ENCODE measurements around the gene TMEM186. TPM values are rescaled to one million over a fixed set of nuclear protein-coding genes. Genes with fewer than 3 reads are reported as not detected.
A peak's percentile ranks its signal among the peaks of the same experiment; 100 is the strongest.
"Not testable (repeated sequence)": the region's sequence is repeated elsewhere in the genome, so short reads cannot be mapped to it uniquely, and the experiment has no call there.

The TMEM186 gene
- total RNA-seq, 5 donors from 2014 or later (not counting 1 experiment from before 2014, with no cell fraction given): 4.1 to 14.5 (median 12.7) TPM

GRCh38 chr16:8795818-8796217 is 1.6 kb downstream of the TMEM186 start:
- peak overlapping the region in 2 of 3 donors; percentile 6 to 95 for H3K4me3 Mint-ChIP-seq
- no peaks in the 10 kb centered on the region for H3K9me3 Mint-ChIP-seq
- peaks cover 41 to 49% (median 42%) of the 10 kb centered on the region in 3 donors for H3K4me1 Mint-ChIP-seq
- no peaks in the 10 kb centered on the region for H3K27me3 Mint-ChIP-seq
- CTCF ChIA-PET: interaction anchor here in 1 of 2 donors (0.6 kb wide), 1 partner anchor 84 kb away, joined by 5 read pairs; no protein-coding TSS in a partner anchor
- H3K27ac ChIP-seq (ENCODE audit: low read length): no peak overlapping the region
- 95% methylated on average over 9 of the region's 10 CpGs for WGBS (ENCODE audit: insufficient coverage)
- H3K4me1 ChIP-seq (ENCODE audit: control insufficient read depth in 1 of 2, extremely low read depth in 1 of 2, insufficient read depth in 2 of 2, low read length in 2 of 2): peaks cover 22 to 39% of the 10 kb centered on the region in 2 experiments
- ATAC-seq (replicated peaks in 1 of 4) (no peak), DNase-seq (no peak)
- POLR2A ChIA-PET: no interaction called here
- no peaks in the 10 kb centered on the region for H3K36me3 Mint-ChIP-seq
- H3K36me3 ChIP-seq (ENCODE audit: control insufficient read depth in 2 of 2, extremely low read depth in 1 of 2, insufficient read depth in 1 of 2, low read length in 1 of 2): peaks cover 0 to 3% of the 10 kb centered on the region in 2 donors
- no peaks in the 10 kb centered on the region for H3K9me3 ChIP-seq
- no peaks in the 10 kb centered on the region for H3K27me3 ChIP-seq (replicated peaks in 1 of 2; ENCODE audit: control insufficient read depth in 2 of 2, extremely low read depth in 1 of 2, insufficient read depth in 2 of 2, low read length in 1 of 2)
- no peak overlapping the region for H3K27ac Mint-ChIP-seq
- H3K4me3 ChIP-seq (ENCODE audit: control insufficient read depth in 1 of 2, extremely low read depth in 1 of 2, low read length in 1 of 2): no peak overlapping the region

GRCh38 chr16:8795091-8795490 is 2.3 kb downstream of the TMEM186 start:
- no peak overlapping the region for H3K4me3 Mint-ChIP-seq

DNA sequence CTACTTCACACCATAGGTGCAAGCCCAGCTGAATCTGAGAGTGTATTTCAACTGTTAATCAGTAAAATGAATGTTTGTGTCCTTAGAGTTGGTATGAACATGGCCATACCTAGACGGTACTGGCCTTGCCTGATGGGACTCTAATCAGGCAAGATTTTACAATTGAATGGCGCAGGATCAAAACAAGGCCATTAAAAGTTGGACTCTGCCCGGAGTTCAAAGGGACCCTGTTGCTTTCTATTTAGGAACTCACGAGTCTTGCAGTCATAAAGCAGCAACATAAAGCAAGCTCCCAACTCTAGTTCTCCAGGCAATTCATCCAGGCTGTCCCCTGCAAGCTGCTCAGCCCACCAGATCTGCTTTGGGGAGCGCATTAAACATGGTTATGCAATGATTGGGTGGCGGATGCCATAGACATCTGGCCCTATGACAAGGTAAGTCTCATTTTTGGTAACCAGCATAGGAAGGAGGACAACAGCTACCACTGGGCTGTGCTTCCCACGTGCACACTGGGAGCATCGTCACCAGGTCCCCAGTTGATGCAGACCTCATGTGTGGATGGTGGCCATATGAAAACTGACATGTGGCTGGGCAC is 8.8 kb downstream of the TMEM186 start:
- no peaks in the 10 kb centered on the region for H3K27me3 ChIP-seq (replicated peaks in 1 of 2; ENCODE audit: control insufficient read depth in 2 of 2, extremely low read depth in 1 of 2, insufficient read depth in 2 of 2, low read length in 1 of 2)
- no peak overlapping the region for H3K4me3 ChIP-seq (ENCODE audit: control insufficient read depth in 1 of 2, extremely low read depth in 1 of 2, low read length in 1 of 2)
- CTCF ChIA-PET: no interaction called here
- no peaks in the 10 kb centered on the region for H3K4me1 ChIP-seq (ENCODE audit: control insufficient read depth in 1 of 2, extremely low read depth in 1 of 2, insufficient read depth in 2 of 2, low read length in 2 of 2)
- H3K27me3 Mint-ChIP-seq: no peaks in the 10 kb centered on the region
- peaks cover 0 to 3% (median 2%) of the 10 kb centered on the region in 3 donors for H3K4me1 Mint-ChIP-seq
- no peak overlapping the region for H3K4me3 Mint-ChIP-seq
- no peak overlapping the region for H3K27ac ChIP-seq (ENCODE audit: low read length)
- no peaks in the 10 kb centered on the region for H3K9me3 ChIP-seq
- 90% methylated on average over 8 of the region's 8 CpGs for WGBS (ENCODE audit: insufficient coverage)
- no peaks in the 10 kb centered on the region for H3K9me3 Mint-ChIP-seq
- ATAC-seq (replicated peaks in 1 of 4) (no peak), DNase-seq (no peak)
- no peaks in the 10 kb centered on the region for H3K36me3 ChIP-seq (ENCODE audit: control insufficient read depth in 2 of 2, extremely low read depth in 1 of 2, insufficient read depth in 1 of 2, low read length in 1 of 2)
- H3K36me3 Mint-ChIP-seq: no peaks in the 10 kb centered on the region
- POLR2A ChIA-PET: no interaction called here
- H3K27ac Mint-ChIP-seq: no peak overlapping the region

More at GRCh38 chr16:8795091-8795490, 2.3 kb downstream of the TMEM186 start:
- H3K4me1 ChIP-seq (ENCODE audit: control insufficient read depth in 1 of 2, extremely low read depth in 1 of 2, insufficient read depth in 2 of 2, low read length in 2 of 2): peaks cover 22 to 38% of the 10 kb centered on the region in 2 experiments
- 87% methylated on average over 8 of the region's 8 CpGs for WGBS (ENCODE audit: insufficient coverage)
- DNase-seq (no peak), ATAC-seq (replicated peaks in 1 of 4) (no peak)
- Mint-ChIP-seq H3K27me3 (no peaks in the 10 kb centered on the region), H3K27ac (no peak overlapping the region), H3K36me3 (no peaks in the 10 kb centered on the region), H3K4me1 (peaks cover 41 to 49% (median 42%) of the 10 kb centered on the region in 3 donors), H3K9me3 (no peaks in the 10 kb centered on the region)
- H3K9me3 ChIP-seq: no peaks in the 10 kb centered on the region
- H3K27ac ChIP-seq (ENCODE audit: low read length): no peak overlapping the region
- CTCF ChIA-PET: no interaction called here
- no peaks in the 10 kb centered on the region for H3K27me3 ChIP-seq (replicated peaks in 1 of 2; ENCODE audit: control insufficient read depth in 2 of 2, extremely low read depth in 1 of 2, insufficient read depth in 2 of 2, low read length in 1 of 2)
- POLR2A ChIA-PET: no interaction called here
- no peak overlapping the region for H3K4me3 ChIP-seq (ENCODE audit: control insufficient read depth in 1 of 2, extremely low read depth in 1 of 2, low read length in 1 of 2)
- H3K36me3 ChIP-seq (ENCODE audit: control insufficient read depth in 2 of 2, extremely low read depth in 1 of 2, insufficient read depth in 1 of 2, low read length in 1 of 2): peaks cover 0 to 2% of the 10 kb centered on the region in 2 donors

GRCh38 chr16:8786316-8786715 is 11.1 kb downstream of the TMEM186 start:
- H3K9me3 ChIP-seq; H3K27ac Mint-ChIP-seq; DNase-seq; H3K4me3 ChIP-seq (ENCODE audit: control insufficient read depth in 1 of 2, extremely low read depth in 1 of 2, low read length in 1 of 2); H3K36me3 ChIP-seq (ENCODE audit: control insufficient read depth in 2 of 2, extremely low read depth in 1 of 2, insufficient read depth in 1 of 2, low read length in 1 of 2); H3K27me3 Mint-ChIP-seq; CTCF ChIA-PET; POLR2A ChIA-PET; H3K27me3 ChIP-seq (replicated peaks in 1 of 2; ENCODE audit: control insufficient read depth in 2 of 2, extremely low read depth in 1 of 2, insufficient read depth in 2 of 2, low read length in 1 of 2); H3K4me1 ChIP-seq (ENCODE audit: control insufficient read depth in 1 of 2, extremely low read depth in 1 of 2, insufficient read depth in 2 of 2, low read length in 2 of 2); H3K9me3 Mint-ChIP-seq; H3K27ac ChIP-seq (ENCODE audit: low read length); H3K4me1 Mint-ChIP-seq; ATAC-seq (replicated peaks in 1 of 4); H3K4me3 Mint-ChIP-seq: not testable (repeated sequence)
- WGBS (ENCODE audit: insufficient coverage): 87% methylated on average over 9 of the region's 11 CpGs
- H3K36me3 Mint-ChIP-seq: peaks cover 11% of the 10 kb centered on the region

GRCh38 chr16:8785408-8785807 is 12.0 kb downstream of the TMEM186 start:
- Histone ChIP-seq H3K4me1 (ENCODE audit: control insufficient read depth in 1 of 2, extremely low read depth in 1 of 2, insufficient read depth in 2 of 2, low read length in 2 of 2) (no peaks in the 10 kb centered on the region), H3K27ac (ENCODE audit: low read length) (no peak overlapping the region), H3K36me3 (ENCODE audit: control insufficient read depth in 2 of 2, extremely low read depth in 1 of 2, insufficient read depth in 1 of 2, low read length in 1 of 2) (no peaks in the 10 kb centered on the region), H3K27me3 (replicated peaks in 1 of 2; ENCODE audit: control insufficient read depth in 2 of 2, extremely low read depth in 1 of 2, insufficient read depth in 2 of 2, low read length in 1 of 2) (no peaks in the 10 kb centered on the region), H3K4me3 (ENCODE audit: control insufficient read depth in 1 of 2, extremely low read depth in 1 of 2, low read length in 1 of 2) (no peak overlapping the region), H3K9me3 (no peaks in the 10 kb centered on the region)
- H3K4me1 Mint-ChIP-seq: no peaks in the 10 kb centered on the region
- WGBS (ENCODE audit: insufficient coverage): 80% methylated on average over 6 of the region's 6 CpGs
- H3K36me3 Mint-ChIP-seq: peaks cover 17% of the 10 kb centered on the region
- H3K9me3 Mint-ChIP-seq: no peaks in the 10 kb centered on the region
- H3K4me3 Mint-ChIP-seq: no peak overlapping the region
- ATAC-seq (replicated peaks in 1 of 4): no peak
- ChIA-PET CTCF (interaction anchor here in 1 of 2 donors (0.6 kb wide), 1 partner anchor 130 kb away, joined by 6 read pairs; no protein-coding TSS in a partner anchor), POLR2A (no interaction called here)
- DNase-seq: no peak
- no peaks in the 10 kb centered on the region for H3K27me3 Mint-ChIP-seq
- no peak overlapping the region for H3K27ac Mint-ChIP-seq

DNA sequence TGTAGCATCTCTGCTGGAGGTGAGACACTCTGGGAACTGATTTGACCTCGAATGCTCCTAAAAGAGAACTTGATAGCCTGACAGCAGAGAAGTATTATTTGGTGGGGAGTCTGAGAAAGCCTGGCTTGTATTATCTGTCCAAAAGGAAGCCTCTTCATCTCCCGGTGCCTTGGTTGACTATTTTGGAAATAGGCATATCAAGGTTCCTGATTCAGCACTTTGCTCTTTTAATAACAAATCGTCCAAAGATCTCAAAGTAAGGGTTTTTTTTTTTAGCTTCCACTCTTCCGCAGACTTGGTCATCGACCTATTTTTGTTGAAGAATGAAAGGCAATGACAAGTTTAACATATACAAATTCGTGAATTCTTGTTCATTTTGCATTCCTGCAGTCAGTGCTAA is 14.8 kb downstream of the TMEM186 start:
- DNase-seq (no peak), ATAC-seq (replicated peaks in 1 of 4) (no peak)
- Mint-ChIP-seq H3K4me1 (no peaks in the 10 kb centered on the region), H3K4me3 (no peak overlapping the region), H3K9me3 (no peaks in the 10 kb centered on the region), H3K36me3 (peaks cover 27% of the 10 kb centered on the region), H3K27me3 (no peaks in the 10 kb centered on the region), H3K27ac (no peak overlapping the region)
- Histone ChIP-seq H3K27ac (ENCODE audit: low read length) (no peak overlapping the region), H3K4me1 (ENCODE audit: control insufficient read depth in 1 of 2, extremely low read depth in 1 of 2, insufficient read depth in 2 of 2, low read length in 2 of 2) (no peaks in the 10 kb centered on the region), H3K27me3 (replicated peaks in 1 of 2; ENCODE audit: control insufficient read depth in 2 of 2, extremely low read depth in 1 of 2, insufficient read depth in 2 of 2, low read length in 1 of 2) (no peaks in the 10 kb centered on the region), H3K4me3 (ENCODE audit: control insufficient read depth in 1 of 2, extremely low read depth in 1 of 2, low read length in 1 of 2) (no peak overlapping the region), H3K36me3 (ENCODE audit: control insufficient read depth in 2 of 2, extremely low read depth in 1 of 2, insufficient read depth in 1 of 2, low read length in 1 of 2) (no peaks in the 10 kb centered on the region), H3K9me3 (no peaks in the 10 kb centered on the region)
- ChIA-PET CTCF (no interaction called here), POLR2A (no interaction called here)
- 86% methylated on average over 4 of the region's 6 CpGs for WGBS (ENCODE audit: insufficient coverage)

GRCh38 chr16:8781797-8782196 is 15.6 kb downstream of the TMEM186 start:
- Mint-ChIP-seq H3K36me3 (peaks cover 33% of the 10 kb centered on the region), H3K4me1 (no peaks in the 10 kb centered on the region), H3K27me3 (no peaks in the 10 kb centered on the region), H3K4me3 (no peak overlapping the region), H3K27ac (no peak overlapping the region), H3K9me3 (no peaks in the 10 kb centered on the region)
- ATAC-seq (replicated peaks in 1 of 4) (no peak), DNase-seq (no peak)
- ChIA-PET CTCF (no interaction called here), POLR2A (no interaction called here)
- WGBS (ENCODE audit: insufficient coverage): no CpG with 5 or more reads among the region's 8 CpGs
- peaks cover 4% of the 10 kb centered on the region in 2 donors for H3K36me3 ChIP-seq (ENCODE audit: control insufficient read depth in 2 of 2, extremely low read depth in 1 of 2, insufficient read depth in 1 of 2, low read length in 1 of 2)
- H3K9me3 ChIP-seq: no peaks in the 10 kb centered on the region
- H3K4me3 ChIP-seq (ENCODE audit: control insufficient read depth in 1 of 2, extremely low read depth in 1 of 2, low read length in 1 of 2): no peak overlapping the region
- no peak overlapping the region for H3K27ac ChIP-seq (ENCODE audit: low read length)
- no peaks in the 10 kb centered on the region for H3K27me3 ChIP-seq (replicated peaks in 1 of 2; ENCODE audit: control insufficient read depth in 2 of 2, extremely low read depth in 1 of 2, insufficient read depth in 2 of 2, low read length in 1 of 2)
- no peaks in the 10 kb centered on the region for H3K4me1 ChIP-seq (ENCODE audit: control insufficient read depth in 1 of 2, extremely low read depth in 1 of 2, insufficient read depth in 2 of 2, low read length in 2 of 2)
